Measurements from ENCODE around the gene NDUFA13. TPM values are rescaled to one million over a fixed set of nuclear protein-coding genes. Genes with fewer than 3 reads are reported as not detected.

NDUFA13 gene
- polyA plus RNA-seq, 1 experiment: 388 TPM

DNA sequence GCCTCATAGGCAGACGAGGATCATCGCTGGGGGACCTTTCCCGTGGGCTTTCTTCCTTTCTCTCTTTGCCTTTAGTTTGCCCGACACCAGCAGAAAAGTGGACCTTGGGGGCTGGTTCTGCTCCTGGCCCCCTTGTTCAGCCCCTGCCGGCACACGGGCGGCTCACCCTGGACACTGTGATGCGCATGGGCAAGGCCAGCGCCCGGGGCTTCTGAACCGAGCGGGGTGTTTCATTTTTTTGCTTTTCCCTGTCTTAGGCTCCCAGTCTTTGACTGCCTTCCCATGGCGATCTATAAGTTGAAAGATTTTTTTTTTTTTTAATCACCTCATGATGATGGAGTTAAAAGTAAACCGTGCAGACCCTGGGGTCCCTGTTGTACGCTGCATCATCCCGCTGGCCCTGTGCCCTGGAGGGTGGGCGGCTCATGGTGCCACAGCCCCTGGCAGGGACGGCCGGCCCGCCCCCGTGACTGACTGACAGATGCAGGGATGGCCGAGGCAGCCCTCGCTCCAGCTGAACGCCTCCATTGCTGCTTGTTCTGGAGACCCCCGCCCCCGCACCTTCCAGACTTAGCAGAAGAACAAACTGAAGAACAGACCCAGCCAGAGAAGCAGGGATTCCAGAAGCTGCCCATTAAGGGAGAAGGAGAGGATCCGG is 10.2 kb upstream of the NDUFA13 start:
- ChIA-PET POLR2A (no interaction called here), CTCF (no interaction called here)
- Histone ChIP-seq H3K9me3 (ENCODE audit: control insufficient read depth, insufficient read depth, low read length) (no peaks in the 10 kb centered on the region; the same call in 1 of the 2 replicates), H3K4me3 (ENCODE audit: low read depth, low read length) (no peak overlapping the region), H3K27ac (ENCODE audit: low read depth, low read length) (no peak overlapping the region), H3K27me3 (ENCODE audit: control insufficient read depth, insufficient read depth, low read length) (no peaks in the 10 kb centered on the region)
- DNase-seq (ENCODE audit: low read depth, low spot score): no peak
- TF ChIP-seq, protein P1, sequence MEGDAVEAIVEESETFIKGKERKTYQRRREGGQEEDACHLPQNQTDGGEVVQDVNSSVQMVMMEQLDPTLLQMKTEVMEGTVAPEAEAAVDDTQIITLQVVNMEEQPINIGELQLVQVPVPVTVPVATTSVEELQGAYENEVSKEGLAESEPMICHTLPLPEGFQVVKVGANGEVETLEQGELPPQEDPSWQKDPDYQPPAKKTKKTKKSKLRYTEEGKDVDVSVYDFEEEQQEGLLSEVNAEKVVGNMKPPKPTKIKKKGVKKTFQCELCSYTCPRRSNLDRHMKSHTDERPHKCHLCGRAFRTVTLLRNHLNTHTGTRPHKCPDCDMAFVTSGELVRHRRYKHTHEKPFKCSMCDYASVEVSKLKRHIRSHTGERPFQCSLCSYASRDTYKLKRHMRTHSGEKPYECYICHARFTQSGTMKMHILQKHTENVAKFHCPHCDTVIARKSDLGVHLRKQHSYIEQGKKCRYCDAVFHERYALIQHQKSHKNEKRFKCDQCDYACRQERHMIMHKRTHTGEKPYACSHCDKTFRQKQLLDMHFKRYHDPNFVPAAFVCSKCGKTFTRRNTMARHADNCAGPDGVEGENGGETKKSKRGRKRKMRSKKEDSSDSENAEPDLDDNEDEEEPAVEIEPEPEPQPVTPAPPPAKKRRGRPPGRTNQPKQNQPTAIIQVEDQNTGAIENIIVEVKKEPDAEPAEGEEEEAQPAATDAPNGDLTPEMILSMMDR (IDR thresholded peaks at IDR 0.05; ENCODE audit: low read depth, low read length): no peak

DNA sequence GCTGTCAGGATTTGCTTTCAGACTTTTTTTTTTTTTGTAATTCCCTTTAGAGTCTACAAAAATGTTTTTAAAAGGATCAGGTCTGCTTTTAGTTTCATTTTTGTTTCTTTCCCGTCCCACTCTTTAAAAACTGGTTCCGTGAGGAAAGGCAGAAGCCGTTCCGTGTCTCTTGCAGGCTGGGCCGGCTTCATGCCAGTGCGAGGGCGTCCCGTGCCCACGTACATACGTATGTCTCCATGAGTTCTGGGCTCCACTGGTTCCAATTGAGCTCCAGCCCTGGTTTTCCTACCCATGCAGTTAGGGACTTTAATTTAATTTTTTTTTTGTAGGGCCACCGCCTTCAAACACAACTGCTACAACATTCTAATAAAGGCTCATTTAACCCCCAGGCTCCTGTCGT is 9.4 kb upstream of the NDUFA13 start:
- POLR2A ChIA-PET: no interaction called here
- CTCF ChIA-PET: no interaction called here
- no peak overlapping the region for H3K27ac ChIP-seq (ENCODE audit: low read depth, low read length)

DNA sequence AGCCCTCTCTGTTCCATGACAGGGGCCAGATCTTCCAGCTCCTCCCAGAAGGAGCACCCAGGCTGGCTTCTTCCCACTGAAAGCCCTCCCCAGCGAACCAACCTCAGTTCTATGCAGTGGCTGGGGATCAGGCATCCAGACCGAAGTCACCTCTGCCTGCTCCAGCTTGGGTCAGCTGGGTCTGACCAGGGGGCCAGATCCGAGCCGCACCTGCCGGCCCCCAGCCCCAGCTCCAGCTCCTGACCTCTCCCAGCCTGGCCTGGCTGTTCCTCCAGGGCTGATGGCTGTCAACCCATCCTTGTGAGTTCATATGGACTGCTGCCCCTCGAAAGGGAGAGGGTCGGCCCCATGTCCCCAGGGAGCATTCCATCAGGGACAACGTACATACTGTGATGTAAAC is 8.7 kb upstream of the NDUFA13 start:
- DNase-seq (ENCODE audit: low read depth, low spot score): no peak
- TF ChIP-seq, protein P1 (IDR thresholded peaks at IDR 0.05; ENCODE audit: low read depth, low read length): no peak

More for the DNA sequence above, 9.4 kb upstream of the NDUFA13 start:
- TF ChIP-seq, protein P1 (IDR thresholded peaks at IDR 0.05; ENCODE audit: low read depth, low read length): no peak
- H3K4me3 ChIP-seq (ENCODE audit: low read depth, low read length): no peak overlapping the region
- H3K27me3 ChIP-seq (ENCODE audit: control insufficient read depth, insufficient read depth, low read length): no peaks in the 10 kb centered on the region
- H3K9me3 ChIP-seq (ENCODE audit: control insufficient read depth, insufficient read depth, low read length): no peaks in the 10 kb centered on the region; the same call in 1 of the 2 replicates
- no peak for DNase-seq (ENCODE audit: low read depth, low spot score)

DNA sequence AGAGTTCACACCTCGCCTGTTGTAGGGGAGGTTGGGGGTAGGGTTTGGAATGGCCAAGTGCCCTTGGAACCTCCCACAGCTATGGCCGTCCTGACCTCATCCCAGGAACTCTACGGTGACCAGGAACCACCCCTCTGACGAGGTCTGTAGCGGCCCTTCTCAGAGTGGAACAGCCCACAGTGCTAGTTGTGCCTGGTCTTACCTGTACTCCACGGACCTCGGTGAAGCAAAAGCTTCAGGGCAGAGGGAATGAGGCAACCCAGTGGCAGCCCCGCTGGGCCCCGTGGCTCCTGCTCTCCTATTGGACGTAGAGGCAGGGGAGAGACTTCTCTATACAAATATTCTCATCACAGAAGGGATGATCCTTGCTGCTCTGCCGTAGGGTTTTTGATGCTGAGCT is 7.8 kb upstream of the NDUFA13 start:
- CTCF ChIA-PET: interaction anchor here (0.9 kb wide), 1 partner anchor 18 kb away, joined by 3 read pairs; no protein-coding TSS in a partner anchor
- no peak for DNase-seq (ENCODE audit: low read depth, low spot score)
- H3K4me3 ChIP-seq (ENCODE audit: low read depth, low read length): no peak overlapping the region
- H3K27ac ChIP-seq (ENCODE audit: low read depth, low read length): no peak overlapping the region
- POLR2A ChIA-PET: no interaction called here
- H3K27me3 ChIP-seq (ENCODE audit: control insufficient read depth, insufficient read depth, low read length): no peaks in the 10 kb centered on the region
- no peaks in the 10 kb centered on the region; the same call in 1 of the 2 replicates for H3K9me3 ChIP-seq (ENCODE audit: control insufficient read depth, insufficient read depth, low read length)
- TF ChIP-seq, protein P1 (IDR thresholded peaks at IDR 0.05; ENCODE audit: low read depth, low read length): no peak

More for the DNA sequence above, 8.7 kb upstream of the NDUFA13 start:
- ChIA-PET CTCF (no interaction called here), POLR2A (no interaction called here)
- Histone ChIP-seq H3K27ac (ENCODE audit: low read depth, low read length) (no peak overlapping the region), H3K27me3 (ENCODE audit: control insufficient read depth, insufficient read depth, low read length) (no peaks in the 10 kb centered on the region), H3K4me3 (ENCODE audit: low read depth, low read length) (no peak overlapping the region), H3K9me3 (ENCODE audit: control insufficient read depth, insufficient read depth, low read length) (no peaks in the 10 kb centered on the region; the same call in 1 of the 2 replicates)

DNA sequence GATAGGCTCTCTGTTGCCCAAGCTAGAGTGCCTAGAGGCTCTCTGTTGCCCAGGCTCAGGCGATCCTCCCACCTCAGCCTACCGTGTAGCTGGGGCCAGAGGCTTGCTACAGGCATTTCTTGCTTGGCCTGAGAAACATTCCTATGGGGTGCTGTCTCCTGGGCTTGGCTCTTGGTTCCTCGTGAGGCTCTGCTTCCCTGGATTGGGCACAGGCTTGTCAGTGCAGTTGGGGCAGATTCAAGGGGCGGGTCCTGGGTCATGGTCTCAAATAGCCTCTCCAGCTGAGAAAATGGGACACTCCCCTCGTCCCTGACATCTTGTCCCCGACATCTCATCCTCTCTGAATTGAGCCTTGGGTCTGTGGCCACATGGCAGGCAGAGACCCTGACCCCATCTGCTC is 5.6 kb upstream of the NDUFA13 start:
- DNase-seq (ENCODE audit: low read depth, low spot score): no peak
- ChIA-PET POLR2A (no interaction called here), CTCF (interaction anchor here (1.4 kb wide), 1 partner anchor 19 kb away, joined by 3 read pairs; no protein-coding TSS in a partner anchor)
- H3K27ac ChIP-seq (ENCODE audit: low read depth, low read length): no peak overlapping the region
- TF ChIP-seq, protein P1 (IDR thresholded peaks at IDR 0.05; ENCODE audit: low read depth, low read length): no peak
- H3K27me3 ChIP-seq (ENCODE audit: control insufficient read depth, insufficient read depth, low read length): no peaks in the 10 kb centered on the region
- no peak overlapping the region for H3K4me3 ChIP-seq (ENCODE audit: low read depth, low read length)
- H3K9me3 ChIP-seq (ENCODE audit: control insufficient read depth, insufficient read depth, low read length): peaks cover 20% of the 10 kb centered on the region
